Fibroblast of upper back skin (primary cell): Measurements from ENCODE around the gene OR1K1.
"Not testable (repeated sequence)": the region's sequence is repeated elsewhere in the genome, so short reads cannot be mapped to it uniquely, and the experiment has no call there.

Experiments used
- DNase-seq: peaks from one replicate; pipeline ENCODE4 v3.0.0-alpha.2; 2013

The OR1K1 gene

DNA sequence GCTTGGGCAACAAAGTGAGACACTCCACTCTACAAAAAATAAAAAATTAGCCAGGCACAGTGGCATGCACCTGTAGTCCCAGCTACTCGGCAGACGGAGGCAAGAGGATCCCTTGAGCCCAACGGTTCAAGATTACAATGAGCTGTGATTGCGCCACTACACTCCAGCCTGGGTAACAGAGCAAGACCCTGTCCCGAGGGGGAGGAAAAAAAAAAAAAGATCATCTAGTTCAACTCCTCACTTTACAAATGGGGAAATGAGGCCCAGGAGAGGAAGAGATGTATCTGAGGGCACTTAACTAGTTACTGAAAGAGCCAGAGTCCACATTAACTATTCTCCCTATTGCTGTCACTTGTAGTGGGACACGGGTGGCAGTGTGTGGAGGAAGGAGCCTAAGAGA is 14.6 kb downstream of the OR1K1 start:
- no peak for DNase-seq

DNA sequence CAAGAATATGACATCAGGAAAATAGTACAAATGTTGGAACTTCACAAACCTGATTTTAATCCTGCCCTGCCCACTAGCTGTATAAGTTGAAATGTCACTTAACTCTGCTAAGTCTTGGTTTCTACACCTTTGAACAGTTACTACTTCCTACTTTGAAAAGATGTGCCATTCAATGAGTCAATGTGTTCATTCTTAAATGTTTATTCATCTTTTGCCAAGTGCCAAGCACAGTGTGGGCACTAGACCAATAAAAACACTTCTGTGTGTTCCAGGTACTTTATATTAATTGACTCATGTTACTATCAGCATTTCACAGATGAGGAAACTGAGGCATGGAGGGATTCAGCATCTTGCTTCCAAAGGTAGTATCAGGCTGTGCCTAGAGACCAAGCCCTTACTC is 15.6 kb downstream of the OR1K1 start:
- no peak for DNase-seq

DNA sequence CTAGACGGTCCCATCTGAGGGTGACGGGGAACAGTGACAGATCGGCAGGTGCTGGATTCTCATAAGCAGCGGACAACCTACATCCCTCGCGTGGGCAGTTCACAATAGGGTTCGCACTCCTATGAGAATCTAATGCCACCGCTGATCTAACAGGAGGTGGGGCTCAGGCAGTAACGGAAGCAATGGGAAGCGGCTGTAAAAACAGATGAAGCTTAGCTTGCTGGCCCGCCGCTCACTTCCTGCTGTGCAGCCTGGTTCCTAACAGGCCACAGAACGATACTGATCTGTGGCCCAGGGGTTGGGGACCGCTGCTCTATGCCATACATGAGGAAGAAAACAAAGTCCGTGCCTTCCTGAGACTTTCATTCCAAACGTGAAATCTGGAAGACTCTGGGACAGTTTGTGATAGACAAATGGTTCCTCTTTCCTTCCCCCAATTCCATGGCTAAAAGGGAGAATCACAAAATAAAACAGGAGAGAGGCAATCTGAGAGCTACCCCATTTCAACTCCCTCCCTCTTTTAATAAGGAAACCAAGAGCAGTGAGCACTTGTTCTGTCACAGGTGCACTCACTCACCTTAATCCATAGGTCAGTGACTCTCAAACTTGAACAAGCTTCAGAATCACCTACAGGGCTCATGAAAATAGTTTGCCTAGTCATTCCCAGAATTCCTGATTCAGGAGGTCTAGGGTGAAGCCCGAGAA is 16.4 kb downstream of the OR1K1 start:
- DNase-seq = no peak

DNA sequence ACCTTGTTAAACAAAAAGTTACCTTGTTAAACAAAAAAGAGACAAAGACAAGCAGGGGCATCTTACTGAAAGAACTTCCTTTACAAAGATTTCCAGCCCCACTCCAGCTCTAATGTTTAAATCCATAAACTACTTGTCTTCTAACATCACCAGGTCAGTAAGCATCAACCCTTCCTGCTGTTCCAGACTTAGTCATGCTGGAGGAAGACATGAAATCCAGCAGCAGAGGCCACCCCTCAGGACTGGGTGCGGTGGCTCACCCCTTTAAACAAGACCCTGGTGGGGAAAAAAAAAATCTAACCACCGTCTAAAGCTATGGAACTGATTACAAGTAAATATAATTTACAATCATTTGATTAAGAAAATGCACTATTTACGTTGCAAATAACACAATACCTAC is 19.4 kb downstream of the OR1K1 start:
- no peak for DNase-seq

DNA sequence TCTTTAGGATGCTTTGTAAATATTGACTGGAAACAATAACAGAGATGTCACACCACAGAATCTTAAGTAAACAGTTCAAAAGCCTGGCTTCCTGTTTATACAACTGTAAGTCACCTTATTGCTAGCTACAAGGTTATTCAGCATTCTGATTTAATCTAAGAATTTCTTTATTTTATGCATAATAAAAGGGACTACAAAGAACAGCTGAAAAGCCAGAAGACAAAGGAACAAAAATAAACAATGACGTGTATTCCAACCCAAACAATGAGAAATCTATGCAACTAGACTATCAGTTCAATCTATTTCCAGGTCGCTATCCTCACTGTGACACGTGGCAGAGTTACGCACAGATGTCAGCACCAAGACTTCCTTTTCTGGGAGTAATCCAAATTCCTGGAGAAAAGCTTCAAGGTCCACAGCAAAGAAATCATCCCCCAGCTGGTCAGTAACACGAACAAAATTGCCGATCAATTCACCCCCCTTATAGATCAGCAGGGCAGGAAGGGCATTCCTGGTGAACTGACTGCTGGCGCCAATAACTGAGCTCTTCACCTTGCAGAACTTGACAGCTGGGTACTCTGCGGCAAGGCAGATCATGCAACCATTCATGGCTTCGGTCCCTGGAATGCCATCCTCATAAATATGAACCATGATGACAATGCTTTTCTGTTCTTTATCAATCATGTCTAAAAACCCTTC is 20.0 kb downstream of the OR1K1 start:
- DNase-seq = no peak

DNA sequence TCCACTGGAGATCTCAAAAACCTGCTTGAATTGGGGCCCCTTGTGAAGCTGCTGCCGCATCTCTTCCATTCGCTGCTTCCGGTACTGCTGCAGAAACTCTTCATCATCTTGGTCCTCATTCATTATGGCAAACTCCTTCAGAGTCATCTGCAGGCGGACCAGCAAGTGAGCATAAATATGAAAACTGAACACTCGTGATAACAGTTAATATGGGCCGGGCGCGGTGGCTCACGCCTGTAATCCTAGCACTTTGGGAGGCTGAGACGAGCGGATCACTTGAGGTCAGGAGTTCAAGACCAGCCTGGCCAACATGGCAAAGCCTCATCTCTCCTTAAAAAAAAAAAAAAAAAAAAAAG is 20.5 kb downstream of the OR1K1 start:
- DNase-seq = no peak

DNA sequence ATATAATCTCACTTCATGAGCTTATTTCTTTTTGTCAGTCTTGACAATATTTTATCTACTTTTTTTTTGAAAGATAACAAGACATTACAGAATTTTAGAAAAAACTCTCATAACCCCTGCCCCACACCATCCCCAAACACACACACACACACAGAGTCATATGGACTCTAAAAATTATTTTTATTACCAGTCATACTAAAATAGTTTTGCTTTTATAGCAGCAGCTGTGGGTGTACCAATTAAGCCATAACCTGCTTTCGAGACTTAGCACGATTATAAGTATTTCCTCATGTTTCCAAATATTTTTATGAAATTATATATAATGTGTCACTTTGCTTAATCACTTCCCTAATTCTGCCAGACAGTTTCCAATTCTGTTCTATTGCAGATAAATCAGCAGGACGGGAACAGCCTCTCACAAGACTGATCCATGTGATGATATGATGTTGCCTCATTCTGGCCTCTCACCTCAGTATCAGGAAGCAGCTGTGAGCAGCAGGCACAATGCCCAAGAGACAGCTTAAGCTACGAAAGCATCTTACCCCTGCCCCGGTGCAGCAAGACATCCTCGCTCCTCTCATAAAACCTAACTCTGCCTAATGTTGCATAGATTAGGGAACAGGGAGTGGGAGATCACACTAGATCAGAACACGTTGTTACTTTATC is 21.5 kb downstream of the OR1K1 start:
- DNase-seq = no peak

DNA sequence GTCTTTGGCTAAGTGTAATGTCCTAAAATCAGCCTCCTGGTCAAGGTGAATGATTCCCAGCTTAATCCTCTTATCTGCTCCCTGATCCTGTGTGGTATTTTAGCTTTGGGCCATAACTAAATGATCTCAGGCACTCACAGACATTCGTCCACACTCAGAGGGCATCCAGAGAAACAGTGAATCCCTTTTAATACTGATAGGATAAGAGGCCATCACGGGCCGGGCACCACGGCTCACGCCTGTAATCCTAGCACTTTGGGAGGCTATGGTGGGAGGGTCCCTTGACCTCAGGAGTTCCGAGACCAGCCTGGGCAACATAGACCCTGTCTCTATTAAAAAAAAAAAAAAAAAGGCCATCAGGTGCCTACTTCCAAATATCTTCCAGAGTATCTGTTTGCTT is 22.1 kb downstream of the OR1K1 start:
- no peak for DNase-seq

DNA sequence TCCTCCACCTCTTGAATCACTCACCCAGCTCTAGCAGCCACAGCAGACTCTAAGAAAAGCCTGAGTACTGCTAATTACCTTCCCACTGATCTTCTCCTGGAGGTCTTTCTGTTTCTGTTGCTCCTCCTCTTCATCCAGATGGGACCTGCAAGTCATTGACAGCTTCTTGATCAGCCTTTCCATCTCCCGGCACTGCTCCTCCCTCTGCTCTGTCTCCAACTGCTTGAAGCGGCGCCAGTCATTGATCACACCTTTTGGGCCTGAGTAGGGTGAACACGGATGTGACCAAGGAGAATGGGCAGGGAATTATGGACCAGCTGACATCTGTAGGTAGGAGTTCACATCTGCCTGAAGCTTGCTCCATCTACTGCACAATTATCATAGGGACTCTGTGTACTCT is 23.0 kb downstream of the OR1K1 start:
- no peak for DNase-seq

DNA sequence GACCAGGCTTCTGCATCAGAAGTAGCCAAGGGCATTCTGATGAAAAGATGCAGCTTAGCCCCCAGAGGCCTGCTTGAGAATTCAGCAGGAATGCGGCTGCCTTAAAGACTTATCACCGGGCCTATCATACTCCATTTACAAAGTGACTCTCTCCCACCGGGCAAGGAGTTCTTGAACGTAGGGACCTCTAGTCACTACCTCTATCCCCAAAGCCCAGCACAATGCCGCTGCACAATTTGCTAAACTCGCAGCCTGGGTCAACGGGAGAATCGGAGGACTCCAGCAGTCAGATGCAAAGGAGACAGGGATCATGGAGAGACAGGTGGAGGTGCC is 27.8 kb downstream of the OR1K1 start:
- peak; percentile 41 for DNase-seq

DNA sequence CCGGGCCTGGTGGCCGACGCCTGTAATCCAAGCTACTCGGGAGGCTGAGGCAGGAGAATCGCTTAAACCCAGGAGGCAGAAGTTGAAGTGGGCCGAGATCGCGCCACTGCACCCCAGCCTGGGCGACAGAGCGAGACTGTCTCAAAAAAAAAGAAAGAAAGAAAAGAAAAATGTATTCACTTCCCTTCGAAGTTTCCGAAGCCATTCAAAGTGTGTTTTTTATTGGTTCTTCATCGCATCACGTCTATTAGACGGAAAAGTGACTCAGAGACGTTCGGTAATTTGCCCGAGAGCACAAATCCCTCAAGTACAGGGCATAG is 29.0 kb downstream of the OR1K1 start:
- not testable (repeated sequence) for DNase-seq

DNA sequence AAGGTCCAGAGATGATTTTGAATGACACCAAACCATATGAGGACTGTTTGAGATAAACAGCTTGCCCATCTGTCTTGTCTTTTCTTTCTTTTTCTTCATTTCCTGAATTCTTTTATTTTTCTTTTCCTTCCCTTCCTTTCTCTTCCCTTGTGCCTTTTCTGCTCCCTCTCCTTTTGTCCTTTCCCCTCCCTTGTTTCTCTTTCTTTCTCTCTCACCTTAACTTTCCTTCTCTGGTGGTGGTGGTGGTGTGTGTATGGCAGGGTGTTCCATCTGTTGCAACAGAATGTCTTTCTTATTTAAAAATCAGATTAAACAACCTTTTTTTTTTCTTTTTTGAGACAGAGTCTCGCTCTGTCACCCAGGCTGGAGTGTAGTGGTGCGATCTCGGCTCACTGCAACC is 32.3 kb downstream of the OR1K1 start:
- DNase-seq = no peak

DNA sequence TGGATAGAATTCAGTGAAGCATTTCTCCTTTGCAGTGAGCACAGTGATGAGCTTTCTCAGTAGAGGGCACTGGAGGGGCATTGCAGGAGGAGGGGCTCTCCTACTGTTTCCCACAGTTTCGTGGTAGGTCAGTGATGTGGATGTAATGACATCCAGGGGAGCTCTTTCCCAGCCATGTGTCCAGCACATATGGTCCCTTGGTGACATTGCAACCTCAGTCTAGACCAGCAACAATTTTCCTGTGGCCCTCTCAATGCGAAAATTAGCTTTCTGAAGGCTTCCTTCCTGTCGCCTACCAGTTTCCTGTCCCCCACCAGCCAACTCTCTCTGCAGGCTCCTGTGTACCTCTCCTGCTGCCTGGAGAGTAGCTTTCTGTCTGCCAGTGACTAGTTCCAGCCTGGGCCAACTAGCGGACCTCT is 35.4 kb downstream of the OR1K1 start:
- DNase-seq = no peak

DNA sequence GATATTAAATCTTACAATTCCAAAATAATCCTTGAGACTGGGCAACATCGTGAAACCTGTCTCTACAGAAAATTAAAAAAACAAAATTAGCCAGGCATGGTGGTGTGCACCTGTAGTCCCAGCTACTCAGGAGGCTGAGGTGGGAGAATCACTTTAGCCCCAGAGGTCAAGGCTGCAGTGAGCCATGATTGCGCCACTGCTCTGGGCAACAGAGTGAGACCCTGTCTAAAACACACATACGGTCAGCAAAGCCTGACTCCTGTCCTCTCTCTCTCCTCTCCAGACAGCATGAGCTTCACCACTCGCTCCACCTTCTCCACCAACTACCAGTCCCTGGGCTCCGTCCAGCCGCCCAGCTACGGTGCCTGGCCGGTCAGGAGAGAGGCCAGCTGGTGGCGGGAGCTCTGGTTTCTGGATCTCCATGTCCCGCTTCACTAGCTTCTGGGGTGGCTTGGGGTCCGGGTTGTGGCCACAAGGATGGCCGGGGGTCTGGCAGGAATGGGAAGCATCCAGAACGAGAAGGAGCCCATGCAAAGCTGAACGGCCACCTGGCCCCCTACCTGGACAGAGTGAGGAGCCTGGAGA is 37.4 kb downstream of the OR1K1 start:
- no peak for DNase-seq

DNA sequence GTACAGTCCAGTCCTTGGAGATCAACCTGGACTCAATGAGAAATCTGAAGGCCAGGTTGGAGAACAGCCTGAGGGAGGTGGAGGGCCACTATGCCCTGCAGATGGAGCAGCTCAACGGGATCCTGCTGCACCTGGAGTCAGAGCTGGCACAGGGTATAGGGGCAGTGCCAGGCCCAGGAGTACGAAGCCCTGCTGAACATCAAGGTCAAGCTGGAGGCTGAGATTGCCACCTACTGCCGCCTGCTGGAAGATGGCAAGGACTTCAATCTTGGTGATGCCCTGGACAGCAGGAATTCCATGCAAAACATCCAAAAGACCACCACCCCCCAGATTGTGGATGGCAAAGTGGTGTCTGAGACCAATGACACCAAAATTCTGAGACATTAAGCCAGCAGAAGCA is 38.5 kb downstream of the OR1K1 start:
- DNase-seq = not testable (repeated sequence)

DNA sequence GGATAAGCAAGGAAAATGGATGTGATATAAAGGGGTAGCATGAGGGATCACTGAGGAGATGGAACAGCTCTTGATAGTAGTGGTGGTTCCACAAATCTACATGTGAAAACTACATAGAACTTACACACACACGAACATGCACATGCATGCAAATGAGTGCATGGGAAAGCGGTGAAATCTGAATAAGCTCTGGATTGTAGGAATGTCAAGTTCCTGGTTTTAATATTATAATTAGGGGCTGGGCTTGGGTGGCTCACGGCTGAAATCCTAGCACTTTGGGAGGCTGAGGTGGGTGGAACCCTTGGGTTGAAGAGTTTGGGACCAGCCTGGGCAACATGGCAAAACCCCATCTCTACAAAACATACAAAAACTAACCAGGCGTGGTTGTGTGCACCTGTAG is 41.6 kb downstream of the OR1K1 start:
- no peak for DNase-seq

DNA sequence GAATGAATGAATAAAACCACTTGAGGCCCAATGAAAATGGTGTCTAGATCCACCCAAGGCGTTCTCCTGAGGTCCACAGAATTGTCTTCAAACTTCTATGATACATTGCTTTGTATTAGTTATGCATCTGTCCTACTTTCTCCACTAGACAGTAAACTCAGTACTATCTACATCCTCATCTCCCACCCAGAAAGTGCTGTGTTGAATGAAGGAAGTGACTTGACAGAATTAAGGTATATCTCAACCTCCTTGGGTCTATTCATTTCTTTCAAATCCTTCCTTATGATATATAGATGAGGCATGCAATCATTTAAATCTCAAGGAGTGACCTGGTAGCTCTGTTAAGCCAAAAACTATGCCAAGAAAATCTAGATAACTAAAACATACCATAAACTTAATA is 44.2 kb downstream of the OR1K1 start:
- no peak for DNase-seq

DNA sequence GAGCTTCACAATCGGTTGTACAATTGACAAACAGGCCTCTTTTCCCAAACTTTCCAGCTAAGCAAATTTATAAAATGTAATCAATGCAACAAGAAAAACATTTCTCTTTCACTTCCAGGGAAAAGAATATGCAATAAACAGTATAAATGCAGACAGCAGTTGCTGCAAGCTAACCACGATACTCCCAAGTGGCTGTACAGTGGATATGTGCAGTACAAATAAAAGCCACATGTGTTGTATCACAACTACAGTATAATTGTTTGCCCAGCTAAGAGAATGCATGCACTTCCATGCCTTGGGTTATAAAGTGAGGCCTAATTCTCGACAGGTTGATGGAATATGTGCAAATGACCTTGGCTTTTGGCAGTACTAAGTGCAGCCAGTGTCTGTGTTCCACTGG is 45.2 kb downstream of the OR1K1 start:
- no peak for DNase-seq

DNA sequence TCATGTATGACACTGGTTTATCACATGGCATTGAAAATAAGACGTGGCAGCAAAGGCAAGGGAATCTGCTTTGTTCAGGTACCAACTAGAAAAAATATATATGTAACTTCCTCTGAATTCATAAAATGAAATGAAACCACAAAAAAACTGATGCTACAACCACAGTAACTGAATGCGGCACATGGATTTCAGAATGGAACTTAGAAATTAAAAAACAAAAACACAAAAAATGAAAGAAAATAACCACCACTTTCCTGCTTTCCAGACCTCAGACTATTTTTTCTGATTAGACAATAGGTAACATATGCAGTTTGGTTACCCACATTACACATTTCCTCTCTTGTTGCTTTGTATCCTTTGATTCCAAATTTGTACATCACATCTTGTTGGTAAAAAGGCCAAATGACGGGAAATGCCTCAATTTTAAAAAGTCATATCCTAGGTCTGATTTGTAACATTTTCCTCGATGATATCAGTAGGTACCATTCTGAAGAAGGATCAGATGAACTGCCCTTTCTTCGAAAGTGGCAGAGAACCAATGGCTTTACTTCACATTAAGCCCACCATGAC is 46.5 kb downstream of the OR1K1 start:
- no peak for DNase-seq

DNA sequence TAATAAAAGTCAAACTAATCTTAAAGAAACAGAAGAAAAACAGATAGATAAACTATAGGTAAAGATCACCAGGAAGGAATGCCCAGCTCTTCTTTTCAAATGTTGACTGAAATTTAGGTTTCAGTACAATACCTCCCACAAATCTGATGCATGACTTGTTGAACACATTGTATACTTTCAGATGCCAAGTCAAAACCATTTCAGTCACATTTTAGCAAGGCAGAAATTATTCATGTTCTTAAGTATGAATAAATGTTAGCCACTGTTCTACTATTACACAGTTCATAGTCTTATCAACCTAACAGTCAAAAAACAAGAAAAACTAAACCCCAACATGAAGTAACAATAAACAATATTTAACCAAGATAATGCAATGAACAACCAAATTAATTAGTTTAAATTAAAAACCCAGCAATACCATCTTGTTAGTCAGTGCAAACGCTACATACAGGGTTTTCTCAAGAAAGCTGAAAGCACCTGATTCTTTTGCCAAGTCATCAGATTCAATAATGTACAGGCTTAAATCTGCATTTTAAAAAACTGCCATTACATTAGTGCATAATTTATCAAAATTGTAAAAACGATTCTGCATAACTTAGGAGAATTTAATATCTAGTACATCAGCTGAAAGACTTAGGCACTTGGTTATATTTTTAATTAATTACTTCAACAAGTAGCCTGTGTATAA is 48.5 kb downstream of the OR1K1 start:
- DNase-seq = no peak
